IMR-90 (cell line): ENCODE results near the gene SLC16A7. TPM values are rescaled to one million over a fixed set of nuclear protein-coding genes. Genes with fewer than 3 reads are reported as not detected.

Source experiments
- ATAC-seq: fragments of 200-7000 bp; cut with Tn5 transposase; 2 replicates; pipeline ENCODE4 v1.9.1; 2020; ENCODE audit warnings: low read depth, mild to moderate bottlenecking, moderate library complexity
- BruUV-seq: library from RNA; stranded (reverse); fragments of 400-500 nt; replicated peaks from 2 replicates; lab custom pipeline; 2021; lab: Mats Ljungman, UMichigan
- CTCF ChIA-PET: fragments of 300-600 bp; formaldehyde crosslinking; extraction: SDS; loops from one replicate; lab custom pipeline; 2021; ENCODE audit warnings: antibody characterized with exemption; lab: Yijun Ruan, JAX
- POLR2A ChIA-PET: fragments of 300-600 bp; sonication (Branson Sonifier 250); formaldehyde crosslinking; loops from one replicate; lab custom pipeline; 2022; ENCODE audit warnings: antibody characterized with exemption; ENCODE audit not compliant: unreplicated experiment; lab: Charles Lee
- DNase-seq: peaks from one replicate; pipeline ENCODE4 v3.0.0; 2013
- H2AFZ ChIP-seq: replicated peaks from 2 replicates; pipeline ENCODE3; 2013; ENCODE audit warnings: low read length, mild to moderate bottlenecking; ENCODE audit not compliant: poor library complexity
- H2AK5ac ChIP-seq: 2 replicates; pipeline ENCODE4 v1.6.1; 2013; ENCODE audit warnings: low read depth, low read length, inconsistent platforms
- H2AK9ac ChIP-seq: replicated peaks from 2 replicates; pipeline ENCODE3; 2013; ENCODE audit warnings: mild to moderate bottlenecking, low read depth, low read length, moderate library complexity; ENCODE audit not compliant: poor library complexity
- H2BK120ac ChIP-seq: 2 replicates; pipeline ENCODE4 v1.6.1; 2013; ENCODE audit warnings: low read depth, low read length, inconsistent platforms
- H2BK15ac ChIP-seq: 3 replicates; pipeline ENCODE4 v1.6.1; 2013; ENCODE audit warnings: low read depth, low read length, inconsistent platforms
- H2BK20ac ChIP-seq: 2 replicates; pipeline ENCODE4 v1.6.1; 2013; ENCODE audit warnings: low read depth, mild to moderate bottlenecking, inconsistent platforms, low read length, moderate library complexity
- H2BK5ac ChIP-seq: 2 replicates; pipeline ENCODE4 v1.6.1; 2013; ENCODE audit warnings: mild to moderate bottlenecking, low read depth, low read length, inconsistent platforms; ENCODE audit not compliant: poor library complexity, severe bottlenecking
- H3K14ac ChIP-seq: replicated peaks from 2 replicates; pipeline ENCODE4 v1.6.1; 2013; ENCODE audit warnings: low read depth, low read length, inconsistent platforms
- H3K18ac ChIP-seq: 2 replicates; pipeline ENCODE4 v1.6.1; 2013; ENCODE audit warnings: low read depth, low read length, control low read depth
- H3K23ac ChIP-seq: 2 replicates; pipeline ENCODE4 v1.6.1; 2013; ENCODE audit warnings: low read depth, low read length, inconsistent platforms
- H3K27ac ChIP-seq: 2 replicates; pipeline ENCODE4 v1.5.1; 2013; ENCODE audit warnings: mild to moderate bottlenecking, control low read depth, low read length; ENCODE audit not compliant: insufficient read depth
- H3K27me3 ChIP-seq: 2 replicates; pipeline ENCODE4 v1.6.1; 2013; ENCODE audit warnings: low read length; ENCODE audit not compliant: control insufficient read depth, insufficient read depth
- H3K36me3 ChIP-seq: 2 replicates; pipeline ENCODE4 v1.6.1; 2013; ENCODE audit warnings: low read length, mixed read lengths; ENCODE audit not compliant: control insufficient read depth, insufficient read depth
- H3K4ac ChIP-seq: 2 replicates; pipeline ENCODE4 v1.6.1; 2013; ENCODE audit warnings: low read depth, low read length, inconsistent platforms
- H3K4me1 ChIP-seq: 2 replicates; pipeline ENCODE4 v1.6.1; 2013; ENCODE audit warnings: low read length, mixed read lengths; ENCODE audit not compliant: control insufficient read depth, insufficient read depth
- H3K4me2 ChIP-seq: 2 replicates; pipeline ENCODE4 v1.6.1; 2013; ENCODE audit warnings: low read depth, mild to moderate bottlenecking, control low read depth, low read length, moderate library complexity
- H3K4me3 ChIP-seq: 2 replicates; pipeline ENCODE4 v1.5.1; 2013; ENCODE audit warnings: low read depth, mild to moderate bottlenecking, control low read depth, low read length, moderate library complexity; ENCODE audit not compliant: insufficient read depth
- H3K56ac ChIP-seq: 2 replicates; pipeline ENCODE4 v1.6.1; 2013; ENCODE audit warnings: low read length, inconsistent platforms; ENCODE audit not compliant: insufficient read depth; ENCODE audit errors: extremely low read depth
- H3K79me1 ChIP-seq, 2 experiments: 2 replicates each; pipeline ENCODE4 v1.6.1; 2013; ENCODE audit warnings: low read length in 2 of 2, inconsistent platforms in 1 of 2, low read depth in 1 of 2
- H3K9ac ChIP-seq: 2 replicates; pipeline ENCODE4 v1.6.1; 2013; ENCODE audit warnings: low read depth, low read length, control low read depth
- H3K9me1 ChIP-seq: 2 replicates; pipeline ENCODE4 v1.6.1; 2013; ENCODE audit warnings: low read length, inconsistent platforms; ENCODE audit not compliant: insufficient read depth
- H3K9me3 ChIP-seq: 2 replicates; pipeline ENCODE4 v1.6.1; 2013; ENCODE audit warnings: low read length; ENCODE audit not compliant: control insufficient read depth, insufficient read depth
- H4K20me1 ChIP-seq: 2 replicates; pipeline ENCODE4 v1.6.1; 2013; ENCODE audit warnings: low read length, inconsistent platforms; ENCODE audit not compliant: insufficient read depth
- H4K5ac ChIP-seq: 2 replicates; pipeline ENCODE4 v1.6.1; 2013; ENCODE audit warnings: mild to moderate bottlenecking, low read depth, low read length, control low read depth
- H4K8ac ChIP-seq, 2 experiments: 2 replicates each; pipeline ENCODE4 v1.6.1; 2013; ENCODE audit warnings: low read depth in 2 of 2, low read length in 2 of 2, control low read depth in 1 of 2, inconsistent platforms in 1 of 2
- H4K91ac ChIP-seq: 2 replicates; pipeline ENCODE4 v1.6.1; 2013; ENCODE audit warnings: low read depth, low read length, inconsistent platforms; ENCODE audit not compliant: insufficient read depth
- BHLHE40 ChIP-seq: fragments of 150-350 bp; IDR thresholded peaks from 2 replicates; pipeline ENCODE4 v1.6.1; 2016; ENCODE audit warnings: mild to moderate bottlenecking, low read depth, low read length
- CEBPB ChIP-seq: IDR thresholded peaks from 2 replicates; pipeline ENCODE4 v1.6.1; 2012; ENCODE audit warnings: low read depth, low read length, improper control_type of control experiment
- CHD1 ChIP-seq: IDR thresholded peaks from 2 replicates; pipeline ENCODE4 v1.6.1; 2012; ENCODE audit warnings: low read depth, low read length, improper control_type of control experiment
- FOS ChIP-seq: fragments of 150-350 bp; IDR thresholded peaks from 2 replicates; pipeline ENCODE4 v1.6.1; 2016; ENCODE audit warnings: low read depth, low read length
- MAFK ChIP-seq: IDR thresholded peaks from 2 replicates; pipeline ENCODE4 v1.6.1; 2012; ENCODE audit warnings: low read depth, low read length, improper control_type of control experiment
- MAZ ChIP-seq: IDR thresholded peaks from 2 replicates; pipeline ENCODE4 v1.6.1; 2012; ENCODE audit warnings: low read depth, mild to moderate bottlenecking, low read length, improper control_type of control experiment, moderate library complexity, borderline replicate concordance
- MXI1 ChIP-seq: IDR thresholded peaks from 2 replicates; pipeline ENCODE4 v1.6.1; 2012; ENCODE audit warnings: low read depth, mild to moderate bottlenecking, low read length, moderate library complexity, borderline replicate concordance
- NFE2L2 ChIP-seq: fragments of 150-350 bp; IDR thresholded peaks from 2 replicates; pipeline ENCODE4 v1.6.1; 2016; ENCODE audit warnings: low read depth, mild to moderate bottlenecking, low read length
- POLR2A ChIP-seq: IDR thresholded peaks from 2 replicates; pipeline ENCODE4 v1.6.1; 2012; ENCODE audit warnings: mild to moderate bottlenecking, low read depth, low read length
- RAD21 ChIP-seq: IDR thresholded peaks from 2 replicates; pipeline ENCODE4 v1.6.1; 2012; ENCODE audit warnings: low read length, improper control_type of control experiment
- RCOR1 ChIP-seq: IDR thresholded peaks from 2 replicates; pipeline ENCODE4 v1.6.1; 2012; ENCODE audit warnings: mild to moderate bottlenecking, low read length, improper control_type of control experiment; ENCODE audit not compliant: insufficient replicate concordance
- RFX5 ChIP-seq: IDR thresholded peaks from 2 replicates; pipeline ENCODE4 v1.8.0; 2012; ENCODE audit warnings: low read depth, mild to moderate bottlenecking, low read length, moderate library complexity
- SMC3 ChIP-seq: fragments of 150-350 bp; IDR thresholded peaks from 2 replicates; pipeline ENCODE4 v1.6.1; 2016; ENCODE audit warnings: low read depth, mild to moderate bottlenecking, antibody characterized with exemption, low read length, moderate library complexity
- dilution Hi-C: fragments of 300-500 bp; cut with HindIII; formaldehyde crosslinking; loops from one replicate; pipeline ENCODE4 v1.14.3; 2018; ENCODE audit warnings: low sequenced_read_pairs; ENCODE audit not compliant: unreplicated experiment
- in situ Hi-C: fragments of 300-500 bp; cut with MboI; formaldehyde crosslinking; loops from 3 replicates; pipeline ENCODE4 v1.14.3; 2019; ENCODE audit warnings: low sequenced_read_pairs, inconsistent platforms, mixed read lengths
- intact Hi-C: fragments of 100-400 bp; cut with micrococcal nuclease; formaldehyde crosslinking; loops from 2 replicates; pipeline ENCODE4 v1.10.0; 2022
- polyA plus RNA-seq, 3 experiments: library from polyadenylated mRNA; depleted of rRNA; stranded (reverse); fragments of >200 nt; gene quantifications; 2 replicates each; pipeline ENCODE4 v1.2.3, GENCODE V29; 2012; ENCODE audit warnings: low replicate concordance in 1 of 3
- total RNA-seq: library from RNA; depleted of rRNA; stranded (reverse); fragments of >200 nt; gene quantifications from 2 replicates; pipeline ENCODE4 v1.2.3, GENCODE V29; 2012
- TF ChIP-seq, protein P1 (sequence below): fragments of 150-350 bp; IDR thresholded peaks from 2 replicates; pipeline ENCODE4 v1.6.1; 2016; ENCODE audit warnings: low read depth, mild to moderate bottlenecking, low read length, moderate library complexity, borderline replicate concordance
- TF ChIP-seq, protein P2 (sequence below): fragments of 150-350 bp; IDR thresholded peaks from 2 replicates; pipeline ENCODE4 v1.6.1; 2017; ENCODE audit warnings: mild to moderate bottlenecking, antibody characterized with exemption, low read length, low read depth
- TF ChIP-seq, protein P3 (sequence below): conservative IDR thresholded peaks from 2 replicates; pipeline ENCODE4 v1.5.1; 2012; ENCODE audit warnings: mild to moderate bottlenecking, low read depth, low read length, improper control_type of control experiment

The SLC16A7 gene
- total and polyA plus RNA-seq, 2 of the 4 experiments (the other 2 are of a cell fraction), result 2.6 to 21.5 TPM

DNA sequence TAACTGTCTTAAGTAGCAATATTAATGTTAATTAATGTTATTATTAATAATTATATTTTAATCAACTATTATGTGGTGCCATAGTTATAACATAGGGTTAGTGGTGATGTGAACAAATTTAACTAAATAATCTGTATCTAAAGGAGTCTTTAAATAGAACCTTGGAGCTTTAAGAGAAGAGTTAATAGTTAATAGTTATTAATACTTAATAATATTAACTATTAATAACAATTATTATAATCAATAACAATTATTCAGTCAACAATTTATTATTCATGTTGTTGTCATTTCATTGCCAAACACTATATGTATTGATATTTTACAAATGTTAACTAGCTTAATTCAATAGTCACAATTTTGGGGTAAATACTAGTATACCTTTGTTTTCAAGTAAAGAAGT, 58.2 kb downstream of the SLC16A7 start:
- dilution Hi-C loops, result no loop called here

More for the DNA sequence above, 58.2 kb downstream of the SLC16A7 start:
- Histone ChIP-seq H3K36me3 (no peaks in the 10 kb centered on the region; the same call in 1 of the 2 replicates), H4K8ac (no peak overlapping the region), H3K14ac (no peak overlapping the region), H2BK5ac (no peak overlapping the region), H3K4me3 (no peak overlapping the region), H3K9me1 (no peaks in the 10 kb centered on the region), H2AFZ (no peak overlapping the region), H3K79me1 (no peaks in the 10 kb centered on the region; a peak in 1 of 4 replicates), H2AK9ac (no peak overlapping the region), H3K23ac (no peak overlapping the region), H3K9me3 (no peaks in the 10 kb centered on the region), H4K91ac (no peak overlapping the region), H3K4ac (no peak overlapping the region), H4K5ac (no peak overlapping the region), H2AK5ac (no peak overlapping the region), H2BK15ac (no peak overlapping the region), H3K4me1 (peaks cover 3% of the 10 kb centered on the region; the same call in 1 of the 2 replicates), H3K27ac (no peak overlapping the region), H3K27me3 (no peaks in the 10 kb centered on the region), H3K56ac (no peak overlapping the region), H3K9ac (no peak overlapping the region), H3K4me2 (no peak overlapping the region), H2BK20ac (no peak overlapping the region), H2BK120ac (no peak overlapping the region), H4K20me1 (no peaks in the 10 kb centered on the region), H3K18ac (no peak overlapping the region)
- TF ChIP-seq MAZ, result no peak
- TF ChIP-seq RCOR1, result no peak
- TF ChIP-seq MXI1, result no peak
- TF ChIP-seq, protein P1, sequence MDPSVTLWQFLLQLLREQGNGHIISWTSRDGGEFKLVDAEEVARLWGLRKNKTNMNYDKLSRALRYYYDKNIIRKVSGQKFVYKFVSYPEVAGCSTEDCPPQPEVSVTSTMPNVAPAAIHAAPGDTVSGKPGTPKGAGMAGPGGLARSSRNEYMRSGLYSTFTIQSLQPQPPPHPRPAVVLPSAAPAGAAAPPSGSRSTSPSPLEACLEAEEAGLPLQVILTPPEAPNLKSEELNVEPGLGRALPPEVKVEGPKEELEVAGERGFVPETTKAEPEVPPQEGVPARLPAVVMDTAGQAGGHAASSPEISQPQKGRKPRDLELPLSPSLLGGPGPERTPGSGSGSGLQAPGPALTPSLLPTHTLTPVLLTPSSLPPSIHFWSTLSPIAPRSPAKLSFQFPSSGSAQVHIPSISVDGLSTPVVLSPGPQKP, result no peak
- TF ChIP-seq BHLHE40, result no peak
- TF ChIP-seq RAD21, result no peak
- TF ChIP-seq, protein P2, sequence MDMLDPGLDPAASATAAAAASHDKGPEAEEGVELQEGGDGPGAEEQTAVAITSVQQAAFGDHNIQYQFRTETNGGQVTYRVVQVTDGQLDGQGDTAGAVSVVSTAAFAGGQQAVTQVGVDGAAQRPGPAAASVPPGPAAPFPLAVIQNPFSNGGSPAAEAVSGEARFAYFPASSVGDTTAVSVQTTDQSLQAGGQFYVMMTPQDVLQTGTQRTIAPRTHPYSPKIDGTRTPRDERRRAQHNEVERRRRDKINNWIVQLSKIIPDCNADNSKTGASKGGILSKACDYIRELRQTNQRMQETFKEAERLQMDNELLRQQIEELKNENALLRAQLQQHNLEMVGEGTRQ, result no peak
- no peak for TF ChIP-seq RFX5
- no peak for TF ChIP-seq CEBPB
- no peak for TF ChIP-seq MAFK
- TF ChIP-seq FOS, result no peak
- TF ChIP-seq SMC3, result no peak
- TF ChIP-seq POLR2A, result no peak
- TF ChIP-seq, protein P3, sequence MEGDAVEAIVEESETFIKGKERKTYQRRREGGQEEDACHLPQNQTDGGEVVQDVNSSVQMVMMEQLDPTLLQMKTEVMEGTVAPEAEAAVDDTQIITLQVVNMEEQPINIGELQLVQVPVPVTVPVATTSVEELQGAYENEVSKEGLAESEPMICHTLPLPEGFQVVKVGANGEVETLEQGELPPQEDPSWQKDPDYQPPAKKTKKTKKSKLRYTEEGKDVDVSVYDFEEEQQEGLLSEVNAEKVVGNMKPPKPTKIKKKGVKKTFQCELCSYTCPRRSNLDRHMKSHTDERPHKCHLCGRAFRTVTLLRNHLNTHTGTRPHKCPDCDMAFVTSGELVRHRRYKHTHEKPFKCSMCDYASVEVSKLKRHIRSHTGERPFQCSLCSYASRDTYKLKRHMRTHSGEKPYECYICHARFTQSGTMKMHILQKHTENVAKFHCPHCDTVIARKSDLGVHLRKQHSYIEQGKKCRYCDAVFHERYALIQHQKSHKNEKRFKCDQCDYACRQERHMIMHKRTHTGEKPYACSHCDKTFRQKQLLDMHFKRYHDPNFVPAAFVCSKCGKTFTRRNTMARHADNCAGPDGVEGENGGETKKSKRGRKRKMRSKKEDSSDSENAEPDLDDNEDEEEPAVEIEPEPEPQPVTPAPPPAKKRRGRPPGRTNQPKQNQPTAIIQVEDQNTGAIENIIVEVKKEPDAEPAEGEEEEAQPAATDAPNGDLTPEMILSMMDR, result no peak
- no peak for TF ChIP-seq CHD1
- TF ChIP-seq NFE2L2, result no peak
- DNase-seq (no peak), ATAC-seq (no peak)
- in situ Hi-C loops (no loop called here), intact Hi-C loops (no loop called here)
- CTCF ChIA-PET, result no interaction called here
- POLR2A ChIA-PET, result no interaction called here
- no TSS peak for BruUV-seq
